Left colon (tissue), 2 donors: ENCODE results near the gene CHD2. TPM values are rescaled to one million over a fixed set of nuclear protein-coding genes. Genes with fewer than 3 reads are reported as not detected.

Source experiments
- ATAC-seq: fragments of 200-7000 bp; cut with Tn5 transposase; one replicate; pipeline ENCODE4 v1.9.1; 2020; ENCODE audit warnings: mild to moderate bottlenecking, moderate library complexity
- DNase-seq, 2 donors: peaks; one replicate each; pipeline ENCODE4 v3.0.0-alpha.2; 2020
- intact Hi-C, 2 donors: fragments of 100-400 bp; cut with DNase I in 1 of 2; cut with micrococcal nuclease in 1 of 2; formaldehyde crosslinking; loops; one replicate each; pipeline versions ENCODE4 v1.11.2 to v1.14.0; 2022; cut with DNase I, micrococcal nuclease
- total RNA-seq, 2 donors: library from RNA; stranded (reverse); fragmentation: NEBNext Ultra II Directional; extraction: Animal tissue kit (Norgen Biotek cat#: 25700); gene quantifications; one replicate each; pipeline ENCODE4 v1.2.1, GENCODE V29; 2021
- donor health status: DM: no; HTN: no; CAD: no.
- donor health status: DM: yes; HTN: yes; CAD: no.

CHD2 gene
- total RNA-seq, 2 donors from 2014 or later: 85.7 to 86.9 TPM

DNA sequence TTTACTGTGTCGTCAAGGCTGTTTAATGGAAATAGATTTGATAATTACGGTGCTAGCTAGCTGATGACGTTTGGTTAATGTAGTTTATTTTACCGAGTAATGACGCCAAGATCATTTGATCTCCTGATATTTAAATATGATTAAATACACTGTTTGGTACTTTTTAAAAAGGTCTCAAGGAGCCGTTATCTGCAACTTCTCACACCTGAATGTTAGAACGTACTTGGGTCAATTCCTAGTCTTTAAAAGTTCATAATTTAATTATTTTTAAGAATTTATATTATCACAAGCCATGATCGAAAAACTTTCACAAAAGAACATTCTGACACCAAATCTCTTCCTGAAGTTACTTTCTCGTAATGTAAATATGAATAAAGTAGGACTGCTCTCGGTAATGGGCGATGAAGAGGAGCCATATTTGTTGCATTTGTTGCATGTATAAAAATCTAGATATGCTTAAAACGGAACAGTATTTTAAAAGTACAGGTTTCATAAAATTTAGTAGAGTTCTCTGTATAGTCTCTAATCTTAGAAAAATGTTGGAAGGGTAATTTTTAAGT is 16.2 kb upstream of the CHD2 start:
- no peak for DNase-seq
- intact Hi-C loops: loop anchor here in 1 of 2 donors (5.0 kb wide), 2 partner anchors 52 to 72 kb away; no protein-coding TSS in a partner anchor

DNA sequence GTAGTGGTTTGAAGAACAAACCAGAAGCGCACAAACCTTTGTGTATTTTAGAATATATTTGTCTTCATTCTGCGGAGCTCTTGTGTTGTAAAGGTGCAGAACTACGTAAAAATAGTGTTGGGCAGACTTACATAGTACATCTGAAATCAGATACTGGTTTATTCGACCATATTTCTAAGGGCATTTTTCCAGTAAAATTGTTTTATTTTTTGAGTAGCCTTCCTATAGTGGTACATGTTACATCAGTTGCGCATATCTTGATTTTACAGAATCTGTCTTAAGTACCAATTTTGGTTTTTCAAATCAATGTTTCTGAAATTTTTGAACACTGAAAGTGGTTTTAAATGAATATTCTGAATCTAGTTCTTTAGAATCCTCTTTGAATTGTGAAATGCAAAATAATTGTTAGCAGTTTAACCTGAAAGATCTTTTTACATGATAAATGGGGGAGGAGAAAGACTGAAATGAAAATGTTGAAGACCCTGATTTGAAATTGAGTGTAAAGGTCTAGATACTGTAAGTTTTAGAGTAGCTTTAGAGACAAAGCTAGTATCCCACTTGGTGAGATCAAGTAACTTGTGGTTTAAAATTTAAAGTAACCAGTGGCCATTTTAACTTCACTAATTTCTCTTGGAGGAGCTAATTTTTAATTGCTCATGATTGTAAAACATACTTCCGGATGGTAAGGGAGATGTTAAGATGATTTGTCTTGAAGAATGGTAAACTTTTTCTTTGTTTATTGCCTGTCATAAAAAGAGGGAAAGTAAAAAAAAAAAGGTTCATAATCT is 15.5 kb upstream of the CHD2 start:
- intact Hi-C loops: loop anchor here in 1 of 2 donors (5.0 kb wide), 2 partner anchors 52 to 72 kb away; no protein-coding TSS in a partner anchor
- DNase-seq: no peak

More for the DNA sequence above, 16.2 kb upstream of the CHD2 start:
- ATAC-seq: no peak

DNA sequence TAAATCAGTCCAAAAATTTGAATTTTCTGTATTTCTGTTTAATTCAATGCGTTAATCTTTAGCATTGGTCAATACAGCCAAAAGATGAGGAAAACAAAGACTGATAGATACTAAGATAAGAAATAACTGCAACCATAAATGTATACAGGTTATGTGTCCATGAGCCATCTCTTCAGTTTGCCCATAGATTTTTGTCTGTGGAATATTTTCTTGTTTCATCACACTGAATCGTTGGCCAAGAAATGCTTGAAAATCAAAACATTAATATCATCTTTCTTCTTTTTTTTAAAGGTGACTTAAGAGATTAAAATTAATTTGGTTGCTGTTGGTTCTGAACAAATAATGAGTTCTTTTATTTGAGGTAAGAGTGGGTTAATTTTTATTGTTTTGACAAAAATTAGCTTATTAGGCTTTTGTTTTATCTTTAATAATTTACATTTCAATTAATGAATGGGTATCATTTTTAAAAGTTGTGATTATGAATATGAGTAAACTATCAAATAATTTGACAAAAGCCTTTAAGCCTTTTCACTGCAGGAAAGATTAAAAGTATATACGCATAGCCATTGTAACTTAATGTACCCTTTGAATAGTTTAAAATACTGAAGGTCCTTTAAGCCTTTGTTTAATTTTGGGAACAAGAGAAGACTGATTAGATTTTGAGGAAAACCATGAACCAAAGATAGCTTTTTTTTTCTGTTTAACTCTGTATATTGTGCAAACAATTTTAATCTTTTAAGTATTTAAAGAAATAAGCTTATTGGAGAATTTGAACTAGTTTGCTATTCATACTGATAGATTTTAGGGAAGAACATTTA is 14.7 kb upstream of the CHD2 start:
- DNase-seq: no peak
- no peak for ATAC-seq
- intact Hi-C loops: no loop called here

More for the DNA sequence above, 15.5 kb upstream of the CHD2 start:
- no peak for ATAC-seq

GRCh38 chr15:92886042-92886537 is 14.0 kb upstream of the CHD2 start:
- no peak for ATAC-seq
- intact Hi-C loops: no loop called here
- DNase-seq: no peak

DNA sequence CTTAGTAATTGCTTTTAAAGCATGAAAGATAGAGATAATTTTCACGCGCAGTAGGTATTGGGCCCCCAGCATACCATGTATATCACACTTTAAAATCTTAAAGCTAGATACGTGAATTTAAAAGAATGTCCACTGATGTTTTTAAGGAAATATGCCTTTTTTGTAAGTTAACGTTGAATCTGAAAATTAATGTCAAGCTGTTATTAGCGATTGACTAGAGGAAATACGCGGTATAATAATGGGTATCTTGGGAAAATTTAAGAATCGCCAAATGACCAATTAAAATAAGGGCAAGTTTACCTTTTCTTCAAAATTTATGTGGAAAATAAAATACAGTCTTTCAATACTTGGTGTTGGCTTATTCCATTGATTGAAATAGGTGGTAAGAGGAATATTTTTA is 13.3 kb upstream of the CHD2 start:
- intact Hi-C loops: no loop called here
- ATAC-seq (no peak), DNase-seq (no peak)

GRCh38 chr15:92887869-92888268 is 12.3 kb upstream of the CHD2 start:
- intact Hi-C loops: no loop called here

DNA sequence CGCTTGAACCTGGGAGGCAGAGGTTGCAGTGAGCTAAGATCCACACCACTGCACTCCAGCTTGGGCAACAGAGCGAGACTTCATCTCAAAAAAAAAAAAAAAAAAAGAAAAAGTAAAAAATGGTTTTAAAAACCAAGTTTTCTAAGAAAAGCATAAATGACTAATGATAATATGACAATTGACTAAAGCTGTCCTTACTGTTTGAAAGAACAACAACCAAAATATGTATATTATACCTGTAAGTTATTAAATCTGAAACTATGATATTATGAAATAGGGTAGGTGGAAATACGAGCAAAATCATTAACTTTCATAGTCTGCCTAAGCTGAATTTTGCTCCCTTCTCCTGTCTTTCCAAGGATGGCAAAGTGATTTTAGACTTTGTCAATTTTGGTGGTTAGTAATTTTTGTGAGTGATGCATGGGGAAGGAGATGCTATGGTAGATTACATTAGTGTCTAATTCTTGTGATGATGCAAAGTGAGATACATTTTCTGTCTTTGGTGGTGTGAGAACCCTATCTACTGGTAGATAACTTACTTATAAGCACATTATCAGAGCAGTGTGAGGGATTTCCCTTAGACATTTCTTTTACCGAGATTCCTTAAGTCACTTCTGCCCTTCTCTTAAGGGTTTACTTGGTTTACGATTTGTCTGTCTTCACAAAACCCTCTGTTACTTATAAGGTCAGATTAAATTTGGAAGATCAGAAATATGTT is 10.6 kb upstream of the CHD2 start:
- ATAC-seq (no peak), DNase-seq (no peak)
- intact Hi-C loops: no loop called here

More at GRCh38 chr15:92887869-92888268, 12.3 kb upstream of the CHD2 start:
- ATAC-seq: no peak
- DNase-seq: no peak

DNA sequence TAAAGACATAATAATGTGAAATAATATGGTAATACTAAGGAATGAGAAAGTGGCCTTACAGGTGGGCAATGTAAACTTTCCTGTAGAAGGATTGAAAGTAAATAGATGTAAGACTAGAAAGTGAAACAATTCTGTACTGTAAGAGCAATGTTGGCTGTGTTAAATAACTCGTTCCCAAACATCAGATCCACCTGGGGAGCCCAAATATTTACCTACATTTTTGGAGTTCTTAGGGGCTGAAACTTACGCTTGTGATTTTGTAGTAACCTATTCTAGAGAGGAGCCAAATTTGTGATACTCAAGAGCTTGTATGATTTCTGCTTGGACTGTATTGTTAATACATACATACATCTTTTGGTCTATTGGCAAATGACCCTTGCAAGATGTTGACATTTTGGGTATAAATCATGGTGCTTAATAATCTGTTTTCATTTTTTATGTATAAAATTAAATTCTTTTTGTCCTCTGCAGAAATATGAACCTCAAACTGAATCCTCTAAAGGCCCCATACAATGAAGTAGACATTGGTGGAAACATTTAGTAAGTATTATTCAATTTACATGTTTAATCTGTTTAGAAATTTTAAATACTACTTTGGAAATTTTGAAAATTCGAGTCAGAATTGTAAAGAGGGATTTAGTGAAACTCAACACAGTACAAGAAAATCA is 8.5 kb upstream of the CHD2 start:
- intact Hi-C loops: no loop called here
- DNase-seq (no peak), ATAC-seq (no peak)

GRCh38 chr15:92892201-92892555 is 7.9 kb upstream of the CHD2 start:
- ATAC-seq (no peak), DNase-seq (no peak)
- intact Hi-C loops: no loop called here

DNA sequence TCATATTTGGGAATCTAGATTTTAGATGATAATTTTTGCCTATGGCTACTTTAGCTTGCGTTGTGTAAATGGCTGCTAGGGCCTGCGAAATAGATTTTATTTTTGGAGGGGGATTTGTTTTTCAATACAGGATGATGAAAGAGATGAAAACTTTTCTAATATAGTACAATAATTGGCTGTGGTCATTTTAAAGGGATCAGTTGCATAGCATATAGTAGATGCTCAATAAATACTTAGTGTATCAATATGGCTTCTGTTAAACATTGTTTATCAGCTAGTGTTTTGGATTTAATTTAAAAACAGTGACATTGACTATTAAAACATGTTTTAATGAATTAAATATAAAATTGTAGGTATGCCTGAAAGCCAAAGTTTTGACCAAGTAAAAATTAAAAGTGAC is 6.9 kb upstream of the CHD2 start:
- intact Hi-C loops: no loop called here
- ATAC-seq (no peak), DNase-seq (no peak)

DNA sequence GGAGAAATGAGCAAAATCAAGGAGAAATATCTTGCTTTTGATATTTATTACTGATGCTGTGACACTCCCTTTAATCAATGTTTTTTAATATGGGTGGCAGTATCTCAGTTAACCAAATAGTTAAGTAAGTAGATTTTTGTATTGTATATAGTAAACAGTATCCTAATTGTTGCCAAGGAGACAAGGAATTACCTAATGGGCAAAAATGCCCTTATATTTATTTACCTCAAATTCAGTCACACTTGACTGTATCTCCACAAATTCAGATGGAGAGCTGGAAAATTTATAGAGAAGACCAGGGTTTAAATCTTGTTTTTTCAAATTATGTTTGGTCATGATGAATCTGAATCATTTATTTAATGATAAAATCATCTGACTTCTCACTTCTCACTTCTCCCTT is 3.6 kb upstream of the CHD2 start:
- DNase-seq (no peak), ATAC-seq (no peak)
- intact Hi-C loops: no loop called here

- no peak for DNase-seq
- intact Hi-C loops: no loop called here
- no peak for ATAC-seq
Measured at GRCh38 chr15:92897620-92898019, 2.5 kb upstream of the CHD2 start.

DNA sequence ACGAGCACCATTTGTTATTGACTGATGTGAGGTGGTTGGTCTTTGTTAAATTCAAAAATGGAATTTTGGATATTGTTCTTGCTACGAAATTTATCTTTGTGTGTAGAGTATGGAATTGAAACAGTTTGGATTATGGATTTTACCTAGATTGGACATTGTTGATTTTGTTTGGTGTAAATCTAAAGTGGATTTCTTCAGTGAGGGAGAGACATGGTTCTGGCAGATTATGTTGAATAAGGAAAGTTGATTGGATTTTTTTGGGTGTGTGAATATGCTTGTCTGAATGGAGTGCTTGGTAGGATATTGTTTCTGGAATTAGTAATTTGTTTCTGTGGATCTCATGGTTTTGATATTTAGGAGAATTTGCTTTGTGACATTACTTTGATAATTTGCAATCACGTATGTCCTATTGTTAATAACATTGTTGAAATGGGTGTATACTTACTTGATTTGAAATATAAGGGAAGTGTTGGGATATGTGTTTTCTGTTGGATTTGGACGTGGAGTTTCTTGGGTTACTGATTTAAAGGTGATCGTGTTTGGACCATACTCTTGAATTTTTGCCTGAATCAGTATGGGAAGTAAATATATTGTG is 1.0 kb upstream of the CHD2 start:
- ATAC-seq (no peak), DNase-seq (no peak)
- intact Hi-C loops: no loop called here

DNA sequence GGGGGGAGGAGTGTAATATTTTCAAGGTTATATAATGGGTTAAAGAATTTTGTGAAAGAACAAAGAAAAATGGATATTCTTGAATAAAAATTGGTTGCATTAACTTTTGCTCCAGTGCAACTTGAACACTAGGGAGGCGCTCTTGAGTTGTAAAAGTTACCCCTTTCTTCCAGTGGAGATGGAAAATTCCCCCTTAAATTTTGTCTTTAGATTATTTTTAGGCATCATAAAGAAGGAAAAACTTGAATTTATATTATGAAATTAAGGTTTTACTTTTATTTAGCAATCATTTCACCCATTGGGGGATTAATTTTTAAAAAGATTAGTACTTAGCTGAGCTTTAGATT is 550 bp upstream of the CHD2 start:
- intact Hi-C loops: no loop called here
- no peak for ATAC-seq
- DNase-seq: no peak

- intact Hi-C loops: no loop called here
- DNase-seq (no peak), ATAC-seq (no peak)
Measured at GRCh38 chr15:92900731-92901071, 577 bp downstream of the CHD2 start.

- DNase-seq (no peak), ATAC-seq (no peak)
- intact Hi-C loops: no loop called here
Measured at GRCh38 chr15:92901072-92901761, 1.1 kb downstream of the CHD2 start.

GRCh38 chr15:92901995-92902394 is 1.9 kb downstream of the CHD2 start:
- ATAC-seq: no peak
- DNase-seq: no peak
- intact Hi-C loops: no loop called here
